Measurements from ENCODE around the gene DOLPP1.

DNA sequence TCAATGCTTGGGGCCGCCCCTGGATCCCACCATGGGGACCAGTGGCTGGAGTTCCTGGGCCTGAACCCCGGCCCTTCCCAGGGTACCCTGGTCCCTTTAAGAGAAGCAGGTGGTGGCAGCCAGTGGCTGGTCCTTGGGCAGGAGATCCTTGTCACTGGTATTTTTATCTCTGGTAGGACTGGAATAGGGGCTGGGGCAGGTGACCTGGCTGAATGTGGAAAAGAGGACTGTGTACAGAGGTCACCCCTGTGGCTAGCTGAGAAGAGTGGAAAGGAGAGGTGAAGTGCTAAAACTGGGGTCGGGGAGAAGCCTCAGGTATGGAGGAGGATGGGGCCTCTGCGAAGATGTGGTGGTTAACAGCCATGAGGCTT is 22.7 kb downstream of the DOLPP1 start:
- no peak for TF ChIP-seq POLR2AphosphoS5 (IDR thresholded peaks at IDR 0.05)
- no peak for TF ChIP-seq POLR2A (IDR thresholded peaks at IDR 0.05)
- TF ChIP-seq, protein P1, sequence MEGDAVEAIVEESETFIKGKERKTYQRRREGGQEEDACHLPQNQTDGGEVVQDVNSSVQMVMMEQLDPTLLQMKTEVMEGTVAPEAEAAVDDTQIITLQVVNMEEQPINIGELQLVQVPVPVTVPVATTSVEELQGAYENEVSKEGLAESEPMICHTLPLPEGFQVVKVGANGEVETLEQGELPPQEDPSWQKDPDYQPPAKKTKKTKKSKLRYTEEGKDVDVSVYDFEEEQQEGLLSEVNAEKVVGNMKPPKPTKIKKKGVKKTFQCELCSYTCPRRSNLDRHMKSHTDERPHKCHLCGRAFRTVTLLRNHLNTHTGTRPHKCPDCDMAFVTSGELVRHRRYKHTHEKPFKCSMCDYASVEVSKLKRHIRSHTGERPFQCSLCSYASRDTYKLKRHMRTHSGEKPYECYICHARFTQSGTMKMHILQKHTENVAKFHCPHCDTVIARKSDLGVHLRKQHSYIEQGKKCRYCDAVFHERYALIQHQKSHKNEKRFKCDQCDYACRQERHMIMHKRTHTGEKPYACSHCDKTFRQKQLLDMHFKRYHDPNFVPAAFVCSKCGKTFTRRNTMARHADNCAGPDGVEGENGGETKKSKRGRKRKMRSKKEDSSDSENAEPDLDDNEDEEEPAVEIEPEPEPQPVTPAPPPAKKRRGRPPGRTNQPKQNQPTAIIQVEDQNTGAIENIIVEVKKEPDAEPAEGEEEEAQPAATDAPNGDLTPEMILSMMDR (IDR thresholded peaks at IDR 0.05): no peak

Data from transverse colon (tissue), 4 donors.